Activated CD4-positive, alpha-beta T cell treated with anti-CD3 and anti-CD28 coated beads, Interleukin-10, Interleukin-2, amounts not matched to agents 100 ng/mL and 50 ng/mL, durations not matched to agents 16 hours and 8 hours (primary cell): Measurements from ENCODE around the gene SAFB.
A peak's percentile ranks its signal among the peaks of the same experiment; 100 is the strongest.
"Not testable (repeated sequence)": the region's sequence is repeated elsewhere in the genome, so short reads cannot be mapped to it uniquely, and the experiment has no call there.

Experiments used
- DNase-seq: peaks from one replicate; pipeline ENCODE4 v3.0.0-alpha.2; 2020

Gene SAFB

DNA sequence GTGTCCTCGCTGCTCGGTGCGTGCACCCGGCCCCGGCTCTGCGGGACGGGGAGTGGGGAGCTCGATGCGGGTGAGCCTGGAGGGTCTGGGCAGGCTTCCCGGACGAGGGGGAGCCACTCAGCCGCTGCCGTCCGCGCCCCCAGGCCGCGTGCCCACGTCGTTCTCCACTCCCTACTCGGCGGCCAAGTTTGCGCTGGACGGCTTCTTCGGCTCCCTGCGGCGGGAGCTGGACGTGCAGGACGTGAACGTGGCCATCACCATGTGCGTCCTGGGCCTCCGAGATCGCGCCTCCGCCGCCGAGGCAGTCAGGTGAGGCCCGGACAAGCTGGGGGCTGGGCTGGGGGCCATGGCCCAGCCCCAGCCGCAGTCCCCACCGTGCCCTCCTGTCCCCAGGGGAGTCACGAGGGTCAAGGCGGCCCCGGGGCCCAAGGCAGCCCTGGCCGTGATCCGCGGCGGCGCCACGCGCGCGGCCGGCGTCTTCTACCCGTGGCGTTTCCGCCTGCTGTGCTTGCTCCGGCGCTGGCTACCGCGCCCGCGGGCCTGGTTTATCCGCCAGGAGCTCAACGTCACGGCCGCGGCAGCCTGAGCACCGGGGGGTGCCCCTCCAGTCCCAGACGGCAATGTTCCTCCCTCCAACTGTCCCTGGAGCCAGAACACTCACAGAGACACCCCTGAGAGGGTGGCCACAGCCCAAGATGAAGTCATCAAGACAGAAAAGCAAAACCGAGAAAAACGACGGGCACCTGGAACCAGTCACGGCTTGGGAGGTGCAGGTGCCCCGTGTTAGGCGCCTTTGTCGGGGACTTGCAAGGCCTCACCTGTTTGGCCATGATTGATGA, 64.7 kb downstream of the SAFB start:
- no peak for DNase-seq

DNA sequence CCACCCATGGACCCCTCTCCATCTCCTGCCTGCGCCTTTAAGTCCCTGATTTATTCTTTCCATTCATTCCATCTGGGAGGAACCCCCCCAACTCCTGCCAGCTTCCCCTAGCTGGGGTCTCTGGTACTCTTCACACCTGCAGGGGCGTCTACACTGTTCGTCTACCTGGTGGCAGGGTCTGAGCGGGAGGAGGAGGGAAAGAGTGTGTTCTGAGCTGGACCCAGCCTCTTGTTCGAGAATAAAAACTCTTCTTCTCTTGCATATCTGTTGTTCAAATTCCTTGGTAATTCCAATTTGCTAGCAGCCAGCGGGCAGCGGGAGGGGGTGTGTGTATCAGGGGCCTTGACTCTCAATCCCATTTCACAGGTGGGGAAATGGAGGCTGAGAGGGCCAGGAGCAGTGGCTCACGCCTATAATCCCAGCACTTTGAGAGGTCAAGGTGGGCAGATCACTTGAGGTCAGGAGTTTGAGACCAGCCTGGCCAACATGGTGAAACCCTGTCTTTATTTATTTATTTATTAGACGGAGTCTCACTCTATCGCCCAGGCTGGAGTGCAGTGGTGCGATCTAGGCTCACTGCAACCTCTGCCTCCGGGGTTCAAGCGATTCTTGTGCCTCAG, 65.5 kb downstream of the SAFB start:
- not testable (repeated sequence) for DNase-seq

DNA sequence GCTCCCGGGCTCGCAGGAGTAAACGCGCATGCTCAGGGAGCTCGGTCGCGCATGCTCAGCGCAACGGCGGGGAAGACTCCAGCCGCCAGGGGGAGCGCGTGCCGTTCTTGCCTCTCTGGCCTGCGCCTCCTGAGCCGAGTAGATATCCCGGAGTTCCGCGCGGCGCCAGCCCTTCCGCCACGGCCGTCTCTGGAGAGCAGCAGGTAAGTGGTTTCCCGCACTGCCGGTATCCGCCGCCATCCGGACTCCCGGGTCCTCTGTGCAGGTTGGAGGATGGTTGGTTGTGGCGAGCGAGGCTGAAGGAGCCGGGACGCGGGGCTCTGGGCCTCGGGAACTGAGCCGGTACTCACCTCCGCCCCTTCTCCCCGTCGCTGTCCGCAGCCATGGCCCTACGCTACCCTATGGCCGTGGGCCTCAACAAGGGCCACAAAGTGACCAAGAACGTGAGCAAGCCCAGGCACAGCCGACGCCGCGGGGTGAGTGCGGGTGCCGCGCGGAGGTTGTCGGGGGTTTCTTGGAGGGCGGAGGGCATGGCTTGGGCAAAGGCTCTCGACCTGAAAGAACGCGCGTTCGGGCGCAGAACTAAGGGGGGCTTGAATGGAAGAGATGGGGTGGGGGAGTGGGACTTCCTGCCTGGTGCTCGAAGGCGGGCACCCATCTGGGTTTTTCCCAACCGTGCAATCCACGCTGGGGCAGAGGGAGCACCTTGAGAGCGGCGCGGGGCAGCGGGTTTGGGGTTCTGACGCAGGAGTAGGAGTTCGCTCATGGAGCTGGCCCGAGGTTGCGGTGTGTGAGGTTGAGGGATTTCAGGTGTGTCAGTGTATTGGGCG, 67.5 kb downstream of the SAFB start, which contains the start of gene RPL36:
TSS of gene RPL36 (plus strand) at position 171 of the 830 bp plus-strand sequence. CDS start at position 384, 213 bp downstream.
- DNase-seq = peak; percentile 99

DNA sequence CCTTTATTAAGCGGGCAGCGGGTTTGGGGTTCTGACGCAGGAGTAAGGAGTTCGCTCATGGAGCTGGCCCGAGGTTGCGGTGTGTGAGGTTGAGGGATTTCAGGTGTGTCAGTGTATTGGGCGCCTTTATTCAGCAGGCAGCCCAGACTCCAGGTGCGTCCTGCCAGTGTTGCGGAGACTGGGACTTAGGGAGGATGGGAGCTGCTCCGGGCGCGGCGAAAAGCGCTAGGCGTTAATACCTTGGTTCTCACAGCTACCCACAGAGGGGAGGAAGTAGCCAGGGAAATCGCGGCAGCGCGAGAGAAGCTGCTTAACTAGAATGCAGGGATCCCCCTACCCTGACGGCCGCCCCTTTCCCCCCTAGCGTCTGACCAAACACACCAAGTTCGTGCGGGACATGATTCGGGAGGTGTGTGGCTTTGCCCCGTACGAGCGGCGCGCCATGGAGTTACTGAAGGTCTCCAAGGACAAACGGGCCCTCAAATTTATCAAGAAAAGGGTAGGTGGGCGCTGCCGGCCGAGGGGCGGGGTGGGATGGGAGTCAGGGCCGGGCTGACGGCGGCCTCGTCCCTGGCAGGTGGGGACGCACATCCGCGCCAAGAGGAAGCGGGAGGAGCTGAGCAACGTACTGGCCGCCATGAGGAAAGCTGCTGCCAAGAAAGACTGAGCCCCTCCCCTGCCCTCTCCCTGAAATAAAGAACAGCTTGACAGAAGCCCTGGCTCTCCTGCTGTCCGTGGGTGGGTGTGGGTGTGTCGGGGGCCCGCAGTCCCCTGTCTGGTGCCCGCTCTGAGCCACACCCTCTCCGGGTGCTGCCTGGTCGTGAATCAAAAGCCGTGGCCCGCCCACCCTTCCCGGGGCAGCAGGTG, 68.3 kb downstream of the SAFB start:
- DNase-seq = peak; percentile 66

DNA sequence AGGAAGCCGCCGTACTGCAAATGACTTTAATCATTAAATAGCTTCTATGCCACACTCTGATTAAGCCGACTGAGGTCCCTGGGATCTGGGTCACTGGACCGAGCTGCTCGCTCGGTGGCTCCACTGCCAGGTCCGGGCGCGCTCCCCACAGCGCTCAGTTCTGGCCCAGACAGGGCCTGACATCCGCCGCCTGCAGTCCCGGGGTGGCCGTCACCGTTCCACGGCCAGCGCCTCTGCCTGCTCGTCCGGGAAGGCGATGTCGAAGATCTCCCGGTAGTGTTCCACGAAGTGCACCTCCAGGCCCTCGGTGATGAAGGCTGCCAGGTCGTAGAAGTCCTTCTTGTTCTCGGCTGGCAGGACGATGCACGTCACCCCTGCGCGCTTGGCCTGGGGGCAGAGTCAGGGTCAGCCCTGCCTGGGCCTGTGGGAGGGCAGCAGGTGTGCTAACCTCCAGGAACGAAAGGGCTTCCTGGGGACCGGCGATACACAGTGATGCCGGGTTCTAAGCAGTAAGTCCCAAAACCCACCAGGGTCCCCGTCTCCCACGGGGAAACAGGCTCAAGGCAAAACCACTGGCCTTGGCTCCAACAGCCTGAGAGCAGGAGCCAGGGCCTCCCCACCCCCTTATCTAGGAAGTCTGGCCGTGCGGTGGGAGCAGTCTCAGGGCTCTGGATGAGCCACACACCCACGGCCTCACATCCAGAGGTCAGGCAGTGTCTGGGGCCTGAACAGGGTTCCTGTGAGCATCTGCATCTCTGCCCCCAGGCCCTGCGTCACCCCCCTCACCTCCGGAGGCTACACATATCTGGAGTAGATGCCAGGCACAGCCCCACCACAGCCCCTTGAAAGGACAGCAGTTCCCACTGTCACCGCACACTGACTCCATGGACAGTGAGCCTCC, 69.2 kb downstream of the SAFB start:
- peak; percentile 44 for DNase-seq

DNA sequence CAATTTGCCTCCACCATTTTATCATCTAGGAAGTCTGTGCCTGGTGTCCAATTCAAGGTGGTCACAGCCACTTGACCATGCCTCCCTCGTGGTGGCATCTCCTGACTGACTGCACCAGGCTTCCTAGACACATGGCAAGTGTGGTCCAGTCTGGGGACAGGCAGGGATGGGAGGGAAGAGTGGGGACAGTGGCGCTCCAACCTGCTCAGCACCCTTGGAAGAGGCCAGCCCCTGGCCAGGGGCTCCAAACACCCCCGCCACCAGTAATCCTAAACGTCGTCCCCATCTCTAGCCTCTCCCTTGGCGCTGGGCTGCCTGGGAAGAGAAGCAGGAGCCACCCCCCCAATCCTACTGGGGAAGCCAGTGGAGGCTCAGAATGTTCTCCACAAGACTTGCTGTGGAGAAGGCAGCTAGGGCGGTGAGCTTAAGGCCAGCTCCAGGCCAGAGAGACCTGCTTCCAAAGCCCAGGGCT, 69.9 kb downstream of the SAFB start:
- DNase-seq = peak; percentile 26

DNA sequence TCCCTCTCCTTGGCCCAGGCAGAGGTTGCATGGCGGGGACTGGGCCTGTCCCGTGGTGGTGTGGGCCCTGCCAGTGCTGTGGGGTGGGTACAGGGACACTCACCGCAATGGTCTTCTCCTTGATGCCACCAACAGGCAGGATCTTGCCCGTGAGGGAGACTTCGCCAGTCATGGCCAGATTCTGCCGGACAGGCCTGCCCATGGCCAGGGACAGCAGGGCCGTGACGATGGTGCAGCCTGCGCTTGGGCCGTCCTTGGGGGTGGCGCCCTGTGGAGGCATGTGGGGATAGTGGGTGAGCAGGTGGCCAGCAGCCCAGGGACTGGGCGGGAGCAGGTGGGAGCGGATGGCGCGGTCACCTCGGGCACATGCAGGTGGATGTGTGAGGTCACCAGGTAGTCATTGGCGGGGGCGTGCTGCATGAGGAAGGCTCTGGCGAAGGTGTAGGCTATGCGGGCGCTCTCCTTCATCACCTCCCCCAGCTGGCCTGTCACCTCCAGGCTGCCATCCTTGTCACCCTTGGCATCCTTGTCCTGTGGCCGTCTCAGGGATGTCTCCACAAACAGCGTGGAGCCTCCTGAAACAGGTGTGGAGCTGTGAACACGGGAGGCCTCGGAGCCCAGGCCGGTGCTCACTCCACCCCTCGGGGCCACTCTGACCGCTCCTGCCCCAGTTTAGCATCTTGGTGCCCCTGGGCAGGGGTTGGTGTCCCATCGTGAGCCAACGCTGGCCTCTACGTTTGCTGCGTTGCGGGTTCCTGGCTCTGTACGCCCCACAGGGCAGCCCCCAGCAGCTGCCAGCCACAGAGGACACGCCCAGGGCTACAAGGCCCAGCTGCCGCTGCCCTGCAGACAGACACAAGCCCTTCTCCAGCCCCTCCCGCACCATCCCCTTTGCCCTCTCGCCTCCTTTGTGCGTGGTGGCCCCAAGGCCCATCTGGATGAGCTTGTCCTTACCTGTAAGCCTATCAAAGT, 70.6 kb downstream of the SAFB start:
- peak; percentile 31 for DNase-seq

DNA sequence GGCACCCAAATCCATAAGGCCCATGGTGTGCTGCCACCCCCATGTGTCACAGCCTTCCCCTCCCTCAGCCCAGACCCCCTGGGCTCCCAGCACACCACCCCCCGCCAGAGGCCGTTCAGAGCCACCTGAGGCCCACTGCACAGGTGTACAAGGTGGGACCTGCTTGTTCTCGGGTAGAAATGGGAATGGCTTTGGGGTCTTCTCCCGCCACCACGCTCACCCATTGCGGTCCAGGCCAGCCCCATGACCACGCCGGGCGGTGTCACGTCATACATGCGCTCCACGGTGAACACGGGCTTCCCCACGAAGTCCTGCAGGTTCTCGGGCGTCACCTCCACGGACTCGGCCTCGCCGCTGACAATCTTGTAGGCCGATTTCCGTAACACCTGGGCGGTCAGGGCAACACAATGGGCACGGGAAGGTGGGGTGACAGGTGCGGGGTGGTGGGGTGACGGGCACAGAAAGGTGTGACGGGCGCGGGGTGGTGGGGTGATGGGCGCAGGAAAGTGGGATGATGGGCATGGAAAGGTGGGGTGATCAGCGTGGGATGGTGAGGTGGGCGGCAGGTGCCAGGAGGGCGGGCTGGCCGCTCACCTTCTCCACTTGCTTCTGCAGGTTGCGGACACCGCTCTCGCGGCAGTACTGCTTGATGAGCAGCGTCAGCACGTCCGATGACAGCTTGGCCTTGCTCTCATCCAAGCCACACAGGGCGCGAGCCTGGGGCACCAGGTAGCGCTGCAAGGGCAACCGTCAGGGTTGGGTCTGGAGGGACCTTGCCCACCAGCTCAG, 71.5 kb downstream of the SAFB start:
- DNase-seq = no peak

DNA sequence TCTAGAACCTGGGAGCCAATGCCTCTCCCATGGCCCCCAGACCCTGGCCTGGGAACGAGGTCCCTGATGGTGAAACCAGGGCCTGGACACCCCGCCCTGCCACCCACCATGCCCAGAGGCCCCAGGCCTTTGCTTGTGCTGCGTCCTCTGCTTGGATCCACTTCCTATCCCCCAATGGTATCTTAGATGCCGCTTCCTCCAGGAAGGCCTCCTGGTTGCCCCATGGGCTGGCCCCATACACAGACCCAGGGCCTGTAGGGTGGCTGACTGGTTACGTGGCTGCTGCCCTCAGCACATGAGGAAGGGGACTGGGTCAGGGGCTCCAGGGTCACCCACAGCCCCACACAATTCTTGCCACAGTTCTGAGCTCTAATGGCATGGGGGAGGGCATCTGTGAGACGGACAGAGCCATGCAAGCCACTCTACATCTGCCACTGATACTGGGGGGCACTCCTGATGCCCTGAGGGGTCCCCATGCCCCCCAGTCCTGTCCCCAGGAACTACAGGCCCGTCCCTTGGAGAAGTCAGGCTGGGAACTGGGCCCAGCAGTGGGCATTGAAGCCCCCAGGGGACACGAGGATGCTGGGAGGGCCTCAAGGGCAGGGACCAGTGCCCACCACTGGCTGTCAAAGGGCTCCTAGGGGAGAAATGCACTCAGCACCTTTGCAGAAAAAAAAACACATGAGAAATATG, 72.2 kb downstream of the SAFB start:
- DNase-seq = no peak

DNA sequence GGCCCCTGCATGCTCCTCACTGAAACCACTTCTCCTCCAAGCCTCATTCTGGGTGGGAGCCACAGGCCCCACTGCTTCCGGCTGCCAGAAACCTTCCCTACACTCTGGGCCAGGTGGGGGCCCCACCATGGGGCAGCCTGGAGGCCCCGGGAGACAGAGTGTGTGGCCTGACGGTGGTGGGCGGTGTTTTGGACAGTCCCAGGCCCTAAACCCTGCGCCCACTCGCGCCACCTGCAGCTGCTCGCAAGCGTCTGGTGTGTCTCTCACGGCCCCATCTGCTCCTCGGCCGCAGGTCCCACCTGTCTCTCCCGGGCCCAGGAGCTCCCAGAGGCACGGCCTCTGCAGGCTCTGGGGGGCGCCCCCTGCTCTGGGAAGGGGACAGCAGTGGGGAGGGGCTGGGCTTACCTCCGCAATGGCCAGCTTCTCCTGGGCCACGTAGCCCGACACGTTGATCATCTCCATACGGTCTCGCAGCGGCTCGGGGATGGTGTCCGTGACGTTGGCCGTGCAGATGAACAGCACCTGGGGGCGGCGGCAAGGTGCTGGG, 72.8 kb downstream of the SAFB start:
- no peak for DNase-seq

DNA sequence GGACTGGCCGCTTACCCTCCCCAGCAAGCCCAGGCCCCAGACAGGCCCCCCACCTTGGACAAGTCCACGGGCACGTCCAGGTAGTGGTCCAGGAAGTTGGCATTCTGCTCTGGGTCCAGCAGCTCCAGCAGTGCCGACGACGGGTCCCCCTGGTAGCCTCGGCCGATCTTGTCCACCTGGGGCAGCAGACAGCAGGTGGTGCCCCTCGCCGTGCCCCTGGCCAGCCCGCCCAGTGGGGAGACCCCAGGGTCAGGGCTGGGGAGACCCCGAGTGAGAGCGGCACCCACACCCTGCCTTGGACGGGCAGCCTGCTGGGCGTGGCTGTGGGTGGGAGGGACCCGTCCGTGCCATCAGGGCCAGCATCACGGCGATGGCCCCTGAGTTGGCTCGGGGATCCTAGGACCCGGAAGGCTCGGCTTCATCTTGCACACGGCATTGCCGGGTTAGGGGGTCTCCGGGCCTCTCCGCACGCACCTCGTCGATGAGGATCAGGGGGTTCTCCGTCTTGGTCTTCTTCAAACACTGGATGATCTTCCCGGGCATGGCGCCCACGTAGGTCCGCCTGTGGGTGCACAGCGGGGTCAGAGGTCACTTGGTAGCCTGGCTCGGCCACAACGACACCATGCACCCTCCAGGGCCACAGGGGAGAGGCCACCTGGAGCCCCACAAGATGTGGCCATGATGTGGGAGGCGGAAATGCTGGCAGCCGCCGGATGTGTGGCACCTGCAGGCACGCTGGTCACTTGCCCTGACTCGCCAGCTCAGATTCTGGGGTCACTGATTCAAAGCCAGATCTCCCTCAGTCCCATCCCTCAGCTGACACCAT, 73.5 kb downstream of the SAFB start:
- no peak for DNase-seq

DNA sequence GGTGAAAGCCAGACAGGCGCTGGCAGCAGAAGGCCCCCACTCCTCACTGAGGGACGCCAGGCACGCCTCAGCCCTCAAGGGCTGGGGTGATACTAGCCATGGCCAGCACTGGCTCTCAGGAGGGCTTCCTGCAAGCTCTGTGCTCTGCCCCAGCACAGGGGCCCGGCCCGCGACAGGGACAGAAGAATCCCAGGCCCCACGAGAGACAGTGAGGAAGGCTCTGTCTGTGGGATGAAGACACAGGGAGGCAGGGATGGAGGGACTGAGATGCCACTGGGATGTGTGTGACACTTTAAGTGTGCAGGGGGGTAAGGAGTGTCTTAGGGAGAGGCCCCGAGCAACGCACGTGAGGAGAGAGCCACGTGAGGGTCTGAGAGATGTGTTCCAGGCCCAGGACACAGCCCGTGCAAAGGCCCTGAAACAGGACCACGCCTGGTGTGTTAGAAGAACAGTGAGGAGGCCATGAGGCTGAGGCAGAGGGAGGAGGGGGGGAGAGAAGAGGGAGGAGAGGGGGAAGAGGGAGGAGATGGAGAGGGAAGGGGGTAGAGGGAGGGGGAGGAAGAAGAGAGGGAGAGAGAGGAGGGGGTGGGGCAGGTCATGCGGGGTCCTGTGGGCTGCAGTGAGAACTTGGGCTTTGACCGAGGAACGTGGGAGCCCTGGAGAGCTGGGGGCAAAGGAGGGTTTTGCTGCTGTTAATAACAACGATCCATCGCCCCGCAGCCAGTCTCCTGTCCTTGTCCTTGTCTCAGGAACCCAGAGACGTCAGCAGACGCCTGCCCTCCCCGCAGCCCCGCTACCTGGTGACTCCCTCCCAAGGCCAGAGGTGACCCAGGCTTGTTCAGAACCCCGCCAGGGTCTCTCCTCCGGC, 74.4 kb downstream of the SAFB start:
- no peak for DNase-seq

DNA sequence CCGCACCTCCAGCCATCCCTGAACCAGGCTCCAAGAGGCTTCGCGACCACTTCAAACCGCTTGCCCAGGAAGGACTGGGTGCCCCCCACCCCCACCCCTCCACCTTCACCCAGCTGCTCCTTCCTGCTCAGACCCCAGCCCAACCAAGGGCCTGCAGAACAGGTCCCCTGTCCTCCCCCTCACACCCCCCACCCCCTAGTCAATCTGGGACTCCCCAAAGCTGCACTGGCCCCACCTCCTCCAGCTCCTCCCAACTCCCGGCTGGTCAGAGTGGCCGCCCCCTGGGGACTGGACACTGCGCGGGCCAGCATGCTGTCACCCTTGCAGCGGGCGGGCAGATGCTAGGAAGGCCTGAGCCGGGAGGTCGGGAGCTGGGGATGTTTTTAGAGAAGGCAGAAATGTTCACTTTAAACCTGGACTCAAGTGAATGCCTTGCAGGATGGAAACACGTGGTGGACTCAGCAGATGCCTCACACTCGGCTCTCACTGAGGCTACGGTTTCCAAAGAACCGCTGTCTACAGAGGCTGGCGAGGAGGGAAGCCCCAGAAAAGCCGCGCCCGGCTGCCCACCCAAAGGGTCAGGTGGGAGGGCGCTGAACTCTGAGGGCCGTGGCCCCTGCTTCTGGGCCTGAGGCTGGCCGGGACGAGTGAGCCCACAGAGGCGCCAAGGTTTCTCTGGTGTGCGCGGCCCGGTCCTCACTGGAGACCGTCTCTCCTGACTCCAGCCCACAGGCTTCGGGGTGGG, 75.2 kb downstream of the SAFB start:
- DNase-seq = no peak

DNA sequence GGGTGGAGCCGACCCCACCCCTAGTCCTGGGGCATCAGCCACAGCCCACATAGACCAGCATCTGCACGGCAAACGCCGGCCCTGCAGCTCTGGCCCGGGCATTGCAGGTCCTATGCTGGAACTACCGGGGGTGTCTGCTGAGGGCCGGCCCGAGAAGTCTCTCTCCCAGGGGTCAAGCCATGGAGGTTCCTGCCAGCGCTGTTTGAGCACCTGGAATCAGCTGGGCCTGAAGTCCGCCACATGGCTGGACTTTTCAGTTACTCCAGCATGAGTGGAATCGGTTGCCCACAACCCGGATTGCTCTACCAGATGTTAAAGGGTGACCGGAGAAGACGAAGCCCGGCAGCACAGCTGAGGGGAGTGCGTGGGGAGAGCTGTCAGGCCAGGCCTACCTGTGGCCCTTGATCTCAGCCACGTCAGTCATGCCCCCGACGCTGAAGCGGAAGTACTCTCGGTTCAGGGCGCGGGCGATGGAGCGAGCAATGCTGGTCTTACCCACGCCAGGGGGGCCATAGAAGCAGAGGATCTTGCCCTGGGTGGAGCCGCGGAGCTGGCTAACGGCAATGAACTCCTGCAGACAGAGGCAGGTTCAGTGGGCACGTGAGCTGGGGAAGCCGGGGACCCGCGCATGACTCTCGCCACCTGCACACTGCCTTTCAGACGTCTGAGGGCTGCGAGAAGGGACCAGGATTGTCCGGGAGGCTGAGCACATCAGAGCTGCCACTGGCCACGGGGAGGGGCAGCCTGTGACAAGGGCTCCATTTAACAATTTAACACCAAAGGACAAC, 75.9 kb downstream of the SAFB start:
- no peak for DNase-seq
